Measurements from ENCODE around the gene FSIP1.

FSIP1 gene

DNA sequence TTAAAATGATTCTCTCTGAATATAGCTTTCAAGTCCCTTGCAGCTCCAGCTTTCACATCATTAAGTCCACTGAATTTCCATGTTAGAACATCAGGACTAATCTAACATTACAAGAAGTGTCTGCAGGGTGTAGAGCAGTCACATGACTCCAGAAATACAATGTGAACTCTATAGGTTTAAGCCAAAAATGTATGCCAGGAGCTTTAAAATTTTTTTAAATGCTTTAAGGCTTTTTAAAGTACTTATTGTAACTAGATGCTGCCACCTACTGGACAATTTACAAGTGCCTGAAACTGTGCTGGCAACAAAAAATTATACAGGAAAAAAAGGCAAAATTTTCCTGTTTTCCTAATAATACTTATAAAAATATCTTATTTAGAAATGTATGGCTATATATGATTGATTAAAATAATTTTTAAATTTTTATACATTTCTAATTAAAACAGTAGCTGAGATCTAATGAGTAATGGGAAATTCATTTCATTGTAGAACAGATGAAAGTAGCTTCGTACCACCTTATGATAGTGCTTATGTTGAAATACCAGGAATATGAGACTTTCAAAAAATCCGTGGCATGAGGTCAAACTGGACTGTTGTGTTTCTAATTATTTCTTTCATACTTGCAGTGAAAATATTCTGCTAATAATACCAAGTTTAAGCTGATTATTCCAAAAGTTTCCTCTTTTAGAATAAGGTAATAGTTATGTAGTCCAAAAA is 25.7 kb downstream of the FSIP1 start:
- peak in 3 of 6 experiments; percentile 18 to 44 (median 28) for DNase-seq

- DNase-seq: no peak
These were observed 29.6 kb downstream of the FSIP1 start for GRCh38 chr15:39752991-39753390.

- no peak for DNase-seq
These were observed 30.4 kb downstream of the FSIP1 start for GRCh38 chr15:39752246-39752645.

DNA sequence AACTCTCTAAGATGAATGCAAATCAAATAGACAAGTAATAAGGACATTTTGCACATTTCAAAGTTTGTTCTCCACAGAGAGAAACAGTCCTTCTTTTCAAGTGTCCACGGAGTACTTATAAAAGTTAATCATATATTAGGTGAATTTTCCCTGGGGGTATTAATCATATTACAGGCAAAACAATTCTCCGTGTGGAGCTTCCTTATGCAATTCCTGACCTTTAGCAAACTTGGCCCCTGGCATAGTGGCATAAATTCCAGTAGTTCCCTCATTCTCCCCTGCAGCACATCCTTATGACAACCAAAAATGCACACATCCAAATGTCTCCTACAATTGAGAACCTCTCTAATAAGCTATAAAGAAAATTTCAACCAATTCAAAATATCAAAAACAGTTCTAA is 34.4 kb downstream of the FSIP1 start:
- DNase-seq: no peak

DNA sequence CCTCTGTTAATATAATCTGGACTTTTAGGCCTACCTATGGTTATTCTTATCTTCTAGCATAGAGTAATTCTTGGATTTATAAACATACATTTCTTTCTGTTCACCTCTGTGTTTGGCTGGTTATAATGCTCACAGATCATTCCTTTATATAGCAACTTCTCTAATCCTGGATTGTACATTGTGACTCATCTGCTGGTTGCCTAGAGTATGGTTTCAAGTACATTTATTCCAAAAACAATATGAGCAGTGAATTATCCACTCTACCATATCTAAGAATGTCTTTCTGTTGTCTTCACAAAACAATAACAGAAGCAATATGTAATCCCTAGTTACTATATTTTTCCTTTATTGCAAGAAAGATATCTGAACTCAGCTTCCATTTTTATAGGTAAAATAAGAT is 35.3 kb downstream of the FSIP1 start:
- no peak for DNase-seq

- DNase-seq: no peak
These were observed 35.8 kb downstream of the FSIP1 start for GRCh38 chr15:39746714-39747276.

DNA sequence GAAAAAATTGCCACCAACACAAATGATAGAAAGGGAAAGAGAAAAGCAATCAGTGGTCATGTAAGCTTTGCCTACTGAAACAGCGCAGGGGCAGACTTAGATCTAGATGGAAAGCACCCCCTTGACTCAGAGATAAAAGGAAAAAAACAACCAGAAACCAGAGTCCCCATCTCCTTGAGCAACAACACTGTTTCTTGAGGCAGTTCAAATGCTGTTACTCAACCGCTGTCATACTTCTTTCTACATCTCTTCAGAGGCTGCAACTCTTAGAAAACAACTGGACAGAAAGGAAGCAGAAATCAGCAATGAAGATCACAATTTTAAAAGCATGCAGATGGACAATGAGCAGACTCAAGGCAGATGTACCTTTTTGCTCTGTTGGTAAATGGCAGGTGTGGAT is 36.5 kb downstream of the FSIP1 start:
- no peak for DNase-seq

DNA sequence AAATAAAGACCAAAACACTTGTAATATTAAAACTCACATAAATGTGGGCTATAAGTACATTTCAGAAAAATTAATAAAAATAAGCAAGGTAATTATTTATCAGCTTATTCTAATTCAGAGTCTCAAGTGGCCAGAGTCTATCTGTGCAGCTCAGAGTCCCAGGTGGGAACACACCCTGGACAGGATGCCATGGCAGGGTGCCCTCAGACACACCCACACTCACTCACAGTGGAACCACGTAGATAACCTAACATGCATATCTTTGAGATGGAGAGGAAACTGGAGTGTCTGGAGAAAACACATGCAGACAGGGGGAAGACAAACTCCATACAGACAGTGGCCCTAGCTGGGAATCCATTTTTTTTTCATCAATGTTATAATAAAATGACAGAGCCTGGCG is 37.2 kb downstream of the FSIP1 start:
- no peak for DNase-seq

- no peak for DNase-seq
These were observed 38.1 kb downstream of the FSIP1 start for GRCh38 chr15:39744334-39745103.

GRCh38 chr15:39743611-39744010 is 39.0 kb downstream of the FSIP1 start:
- DNase-seq: no peak

- no peak for DNase-seq
These were observed 41.4 kb downstream of the FSIP1 start for GRCh38 chr15:39741258-39741657.

DNA sequence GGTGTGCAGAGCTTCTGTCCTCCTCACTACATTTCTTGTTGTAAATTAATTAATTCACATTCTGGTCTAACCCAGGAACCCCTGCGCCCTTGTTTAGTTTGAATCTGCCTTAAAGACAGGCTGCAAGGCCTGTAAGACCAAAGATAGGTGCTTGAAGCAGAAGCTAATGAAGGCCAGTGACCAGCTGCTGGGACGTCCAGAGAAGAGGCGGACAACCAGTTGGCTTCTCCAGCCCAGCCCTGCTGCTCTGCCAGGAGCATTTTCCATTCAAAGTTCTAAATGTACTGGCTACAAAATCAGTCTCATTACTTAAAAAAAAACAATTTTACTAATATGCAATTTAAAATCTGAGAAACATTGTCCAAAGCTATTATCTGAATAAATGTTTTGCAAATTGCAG is 43.6 kb downstream of the FSIP1 start:
- DNase-seq: no peak

DNA sequence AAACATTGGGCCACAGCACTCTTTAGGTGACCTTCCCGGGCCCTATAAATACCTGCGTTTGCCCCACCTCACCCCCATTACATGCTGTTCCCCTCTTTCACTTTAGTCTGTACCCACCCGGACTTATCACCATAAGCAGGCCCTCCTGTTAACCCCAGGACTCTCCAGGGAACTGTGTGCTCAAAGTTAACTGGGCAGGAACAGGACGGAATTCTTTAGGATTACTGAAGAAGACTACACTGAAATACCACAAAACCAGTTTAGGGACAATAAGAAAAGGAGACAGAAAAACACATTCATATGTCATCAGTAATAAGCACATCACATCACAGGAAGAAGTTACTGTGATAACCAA is 45.5 kb downstream of the FSIP1 start:
- no peak for DNase-seq

DNA sequence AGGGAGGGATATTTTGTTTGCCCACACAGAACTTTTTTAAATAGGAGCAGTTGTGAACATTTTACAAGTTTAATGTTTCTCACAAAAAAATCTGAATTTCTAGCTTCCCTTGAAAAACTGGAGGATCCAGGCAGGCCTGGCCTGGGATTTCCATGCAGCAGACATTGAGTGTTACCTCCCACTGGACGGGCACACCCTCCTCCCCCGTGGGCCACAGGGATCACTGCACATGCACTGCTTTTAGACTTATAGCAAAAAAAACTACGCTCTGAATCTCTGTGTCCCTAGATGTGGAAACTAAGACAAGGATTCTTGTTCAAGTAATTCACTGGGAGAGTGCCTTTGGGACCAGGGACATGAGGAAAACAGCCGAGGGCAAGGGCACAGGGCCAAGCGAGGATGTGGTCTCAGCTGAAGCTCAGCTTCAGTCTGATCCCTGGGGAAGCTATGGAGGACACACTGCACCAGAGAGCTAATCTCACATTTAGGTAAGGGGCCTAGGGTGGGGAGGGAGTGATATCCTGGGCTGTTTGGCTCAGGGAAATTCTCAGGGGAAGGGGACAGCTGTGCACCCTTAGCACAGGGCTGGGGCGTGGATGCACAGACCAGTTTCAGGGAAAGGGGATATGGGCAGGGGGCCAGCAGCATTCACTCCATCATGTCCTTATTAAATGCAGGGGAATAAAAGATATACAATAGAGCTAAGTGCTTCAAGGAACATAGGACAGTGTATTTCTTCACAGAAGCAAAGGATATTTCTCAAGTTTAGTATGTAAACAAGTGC is 46.0 kb downstream of the FSIP1 start:
- no peak for DNase-seq

DNA sequence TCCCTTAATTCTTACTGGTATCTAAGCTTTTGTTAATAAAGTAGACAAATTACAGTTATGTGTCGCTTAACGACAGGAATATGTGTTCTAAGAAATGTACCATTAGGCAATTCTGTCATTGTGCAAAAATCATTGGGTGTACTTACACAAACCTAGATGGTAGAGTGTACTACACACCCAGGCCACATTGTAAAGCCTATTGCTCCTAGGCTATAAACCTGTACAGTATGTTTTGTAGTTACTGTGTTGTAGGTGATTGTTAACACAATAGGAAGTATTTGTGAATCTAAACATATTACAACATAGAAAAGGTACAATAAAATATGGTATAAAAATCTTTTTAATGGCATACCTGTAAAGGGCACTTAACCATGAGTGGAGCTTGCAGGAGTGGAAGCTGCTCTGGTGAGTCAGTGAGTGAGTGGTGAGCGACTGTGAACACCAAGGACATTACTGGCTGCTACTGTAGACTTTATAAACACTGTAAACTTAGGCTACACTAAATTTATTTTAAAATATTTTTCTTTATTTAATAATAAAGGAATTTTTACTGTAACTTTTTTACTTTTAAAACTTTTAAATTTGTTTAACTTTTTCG is 47.4 kb downstream of the FSIP1 start:
- DNase-seq: no peak

- DNase-seq: no peak
These were observed 51.4 kb downstream of the FSIP1 start for GRCh38 chr15:39731266-39731665.

DNA sequence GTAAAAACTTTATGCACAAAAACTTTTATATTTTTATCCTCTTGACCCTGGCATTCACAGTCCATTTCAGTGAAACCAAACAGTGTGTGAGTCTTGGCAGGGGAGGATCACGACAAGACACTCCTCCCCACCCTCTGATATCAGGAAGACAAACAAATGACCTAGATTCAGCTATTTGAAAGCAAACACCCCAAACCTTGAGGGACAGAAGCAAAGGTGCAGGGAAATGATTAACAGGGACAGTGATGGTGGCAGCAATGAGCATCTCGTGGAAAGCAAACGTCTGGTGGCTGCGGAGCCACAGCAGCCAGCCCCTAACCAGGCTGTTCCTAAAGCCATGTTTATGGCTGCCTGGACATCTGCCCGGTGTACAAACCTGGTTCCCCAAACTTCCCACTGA is 52.1 kb downstream of the FSIP1 start:
- DNase-seq: no peak

DNA sequence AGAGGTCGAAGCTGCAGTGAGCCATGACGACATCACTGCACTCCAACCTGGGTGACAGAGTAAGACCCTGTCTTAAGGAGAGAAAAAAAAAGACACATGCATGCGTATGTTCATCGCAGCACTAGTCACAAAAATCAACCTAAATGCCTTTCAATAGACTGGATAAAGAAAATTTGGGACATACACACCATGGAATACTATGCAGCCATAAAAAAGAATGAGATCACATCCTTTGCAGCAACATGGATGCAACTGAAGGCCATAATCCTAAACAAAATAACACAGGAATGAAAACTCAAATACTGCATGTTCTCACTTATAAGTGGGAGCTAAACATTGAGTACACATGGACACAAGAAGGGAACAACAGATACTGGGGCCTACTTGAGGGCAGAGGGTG is 53.1 kb downstream of the FSIP1 start:
- DNase-seq: no peak

GRCh38 chr15:39728845-39729244 is 53.8 kb downstream of the FSIP1 start:
- no peak for DNase-seq

- no peak for DNase-seq
These were observed 60.7 kb downstream of the FSIP1 start for GRCh38 chr15:39721893-39722292.

- DNase-seq: no peak
These were observed 61.7 kb downstream of the FSIP1 start for GRCh38 chr15:39720621-39721611.

GRCh38 chr15:39720081-39720480 is 62.6 kb downstream of the FSIP1 start:
- no peak for DNase-seq

Data from stimulated activated naive CD4-positive, alpha-beta T cell (primary cell).